HepG2 (cell line): ENCODE measurements around the gene SLC25A45. TPM values are rescaled to one million over a fixed set of nuclear protein-coding genes. Genes with fewer than 3 reads are reported as not detected.

ENCODE experiments used
- CHD2 ChIP-seq: IDR thresholded peaks from 2 replicates; pipeline ENCODE4 v1.6.1; 2011; ENCODE audit warnings: low read depth, low read length, improper control_type of control experiment
- HBP1 ChIP-seq: IDR thresholded peaks from 2 replicates; pipeline ENCODE4 v1.6.1; 2016; ENCODE audit warnings: low read depth, control low read depth
- MIXL1 ChIP-seq: IDR thresholded peaks from 2 replicates; pipeline ENCODE4 v1.6.1; 2016
- PAF1 ChIP-seq: IDR thresholded peaks from 2 replicates; pipeline ENCODE4 v1.6.1; 2016; ENCODE audit warnings: missing genetic modification reagents, missing compliant biosample characterization
- TBL1XR1 ChIP-seq: fragments of 150-350 bp; IDR thresholded peaks from 2 replicates; pipeline ENCODE4 v1.6.1; 2014; ENCODE audit warnings: borderline replicate concordance, low read length; ENCODE audit not compliant: partially characterized antibody
- TCF7L2 ChIP-seq: IDR thresholded peaks from 2 replicates; pipeline ENCODE4 v1.6.1; 2011; ENCODE audit warnings: mild to moderate bottlenecking, low read depth, low read length, moderate library complexity
- TERF1 ChIP-seq: sonication (generic); formaldehyde crosslinking; IDR thresholded peaks from 2 replicates; pipeline ENCODE4 v1.8.0; 2022; ENCODE audit warnings: mild to moderate bottlenecking, missing genetic modification reagents, moderate library complexity
- TRIM22 ChIP-seq: fragments of 450-650 bp; IDR thresholded peaks from 2 replicates; pipeline ENCODE4 v1.6.1; 2017
- XRCC5 ChIP-seq: fragments of 200-400 bp; formaldehyde crosslinking; optimal IDR thresholded peaks from 2 replicates; pipeline ENCODE3; 2017; ENCODE audit warnings: mild to moderate bottlenecking, low read length
- ZBED4 ChIP-seq: sonication (generic); formaldehyde crosslinking; IDR thresholded peaks from 2 replicates; pipeline ENCODE4 v1.4.0; 2020; ENCODE audit warnings: missing genetic modification reagents, borderline replicate concordance
- ZIK1 ChIP-seq: sonication (generic); formaldehyde crosslinking; IDR thresholded peaks from 2 replicates; pipeline ENCODE4 v1.5.0; 2020; ENCODE audit warnings: mild to moderate bottlenecking, low read depth, missing genetic modification reagents, borderline replicate concordance
- ZNF274 ChIP-seq: sonication (generic); formaldehyde crosslinking; IDR thresholded peaks from 2 replicates; pipeline ENCODE4 v1.5.1; 2020; ENCODE audit warnings: mild to moderate bottlenecking, missing genetic modification reagents
- ZNF574 ChIP-seq: sonication (generic); formaldehyde crosslinking; IDR thresholded peaks from 2 replicates; pipeline ENCODE4 v1.4.0; 2020; ENCODE audit warnings: missing genetic modification reagents
- ZSCAN21 ChIP-seq: sonication (generic); formaldehyde crosslinking; IDR thresholded peaks from 2 replicates; pipeline ENCODE4 v1.8.0; 2022; ENCODE audit warnings: mild to moderate bottlenecking, missing genetic modification reagents, moderate library complexity, borderline replicate concordance
- ZXDC ChIP-seq: sonication (generic); formaldehyde crosslinking; IDR thresholded peaks from 2 replicates; pipeline ENCODE4 v1.5.0; 2020; ENCODE audit warnings: mild to moderate bottlenecking, missing genetic modification reagents
- polyA plus RNA-seq, 8 experiments: library from polyadenylated mRNA; depleted of rRNA in 3 of 8; stranded (reverse) in 7 of 8; unstranded in 1 of 8; fragments of >200 nt; fragmentation: Illumina TruSeq in 4 of 8; extraction: Trizol in 4 of 8; gene quantifications; 2 replicates each; pipeline versions ENCODE4 v1.2.1 to v1.2.3, GENCODE V29; 2011 to 2016; ENCODE audit warnings: low read depth in 4 of 8, missing spikeins in 1 of 8, mixed read lengths in 1 of 8; ENCODE audit not compliant: insufficient read depth in 1 of 8
- total RNA-seq, 5 experiments: library from RNA; depleted of rRNA; stranded (reverse); fragments of >200 nt; fragmentation: Illumina TruSeq; extraction: Trizol; gene quantifications; 2 replicates each; pipeline ENCODE4 v1.2.3, GENCODE V29; 2016; ENCODE audit warnings: low read depth in 1 of 5

The SLC25A45 gene
- total and polyA plus RNA-seq, 2 of the 13 experiments (the other 11 are each of a cell fraction or from before 2014, with no cell fraction given), result 1.2 to 3.4 TPM

GRCh38 chr11:65382033-65382803, at the start of gene SLC25A45 (continued):
- TF ChIP-seq ZNF574, result peak; percentile 68
- peak; percentile 82 for TF ChIP-seq ZIK1 (CRISPR knock-in tag)
- TF ChIP-seq XRCC5, result peak; percentile 71
- TF ChIP-seq ZBED4 (CRISPR knock-in tag), result peak; percentile 90
- peak; percentile 82; the same call in 1 of the 2 replicates for TF ChIP-seq MIXL1 (CRISPR knock-in tag)
- no peak for TF ChIP-seq CHD2
- no peak for TF ChIP-seq TRIM22
- no peak for TF ChIP-seq PAF1
- TF ChIP-seq ZNF274 (CRISPR knock-in tag), result peak; percentile 64
- TF ChIP-seq HBP1 (CRISPR knock-in tag), result peak; percentile 87
- TF ChIP-seq TCF7L2, result no peak
- no peak for TF ChIP-seq TERF1 (CRISPR knock-in tag)
- peak; percentile 78; the same call in 1 of the 2 replicates for TF ChIP-seq ZSCAN21
- TF ChIP-seq TBL1XR1, result no peak
- no peak for TF ChIP-seq ZXDC (CRISPR knock-in tag)
